ENCODE results near the gene RELL2.

The RELL2 gene

DNA sequence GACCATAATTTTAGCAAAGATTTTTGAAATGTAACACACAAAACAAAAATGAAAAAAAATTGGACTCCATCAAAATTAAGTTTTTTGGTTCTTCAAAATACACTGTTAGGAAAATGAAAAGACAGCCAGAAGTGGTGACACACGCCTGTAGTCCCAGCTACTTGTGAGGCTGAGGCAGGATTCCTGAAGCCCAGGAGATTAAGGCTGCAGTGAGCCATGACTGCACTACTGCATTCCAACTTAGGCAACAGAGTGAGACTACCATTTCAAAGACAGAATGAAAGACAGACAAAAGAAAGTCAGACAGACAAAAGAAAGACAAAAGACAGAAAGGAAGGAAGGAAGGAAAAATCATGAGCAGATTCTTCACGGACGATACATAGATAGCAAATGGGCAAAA is 25.5 kb upstream of the RELL2 start:
- no peak for TF ChIP-seq POLR2A (IDR thresholded peaks at IDR 0.05; ENCODE audit: low read length)
- no peak for TF ChIP-seq GATA1 (IDR thresholded peaks at IDR 0.05; ENCODE audit: low read depth, low read length)
- no peak for DNase-seq

DNA sequence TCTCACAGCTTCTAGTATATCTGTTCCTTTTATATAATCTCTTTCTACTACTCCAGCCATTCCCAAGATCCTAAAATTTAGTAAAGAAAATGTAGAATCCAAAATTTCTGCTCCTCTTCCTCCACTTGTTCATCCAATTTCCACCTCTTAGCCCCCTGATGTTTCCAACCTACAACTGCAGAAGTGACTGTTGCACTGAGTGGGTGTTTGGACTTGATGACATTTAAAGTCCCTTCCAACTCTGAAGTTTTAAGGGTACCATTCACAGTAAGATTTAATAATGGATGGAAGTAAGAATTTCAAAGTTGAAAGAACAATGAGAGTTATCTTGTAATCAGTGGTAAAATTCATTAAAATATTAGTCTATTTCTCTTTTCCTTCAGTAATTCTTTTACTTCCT is 23.5 kb upstream of the RELL2 start:
- DNase-seq = no peak
- TF ChIP-seq GATA1 (IDR thresholded peaks at IDR 0.05; ENCODE audit: low read depth, low read length) = no peak
- TF ChIP-seq POLR2A (IDR thresholded peaks at IDR 0.05; ENCODE audit: low read length) = no peak

DNA sequence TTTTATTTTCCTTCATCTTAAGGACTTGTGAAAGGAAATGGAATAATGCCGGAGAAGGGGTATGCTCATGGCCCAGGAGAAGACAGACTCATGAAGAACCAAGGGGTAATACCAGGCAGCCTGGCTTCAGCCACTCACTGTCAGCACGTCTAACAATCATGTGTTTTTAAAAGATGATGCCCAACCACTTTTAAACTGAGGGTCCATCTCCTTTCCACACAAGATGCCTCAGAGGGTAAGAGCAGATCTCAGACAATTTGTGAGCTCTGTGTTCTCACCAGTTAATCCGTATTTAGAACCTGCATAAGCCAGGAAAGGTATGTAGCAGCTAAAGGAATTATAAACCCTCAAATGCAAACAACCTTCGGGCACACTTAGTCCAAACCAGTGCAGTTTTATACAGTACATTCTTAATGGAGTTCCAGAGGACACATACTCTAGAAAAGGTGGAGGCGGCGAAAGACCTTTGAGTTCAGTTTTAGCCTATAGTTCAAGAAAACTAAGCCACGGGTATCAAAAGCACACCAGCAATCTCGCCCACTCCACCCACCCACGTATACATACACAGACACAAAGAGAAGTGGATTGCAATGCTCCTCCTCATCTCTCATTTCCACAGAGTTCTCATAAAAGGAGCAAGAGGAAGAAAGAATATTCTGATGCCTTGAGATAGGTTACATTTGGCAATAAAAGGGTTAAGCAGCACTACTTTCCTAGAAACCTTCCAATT is 20.6 kb upstream of the RELL2 start:
- TF ChIP-seq GATA1 (IDR thresholded peaks at IDR 0.05; ENCODE audit: low read depth, low read length) = no peak
- TF ChIP-seq POLR2A (IDR thresholded peaks at IDR 0.05; ENCODE audit: low read length) = no peak
- peak in 1 of 2 experiments; percentile 15 for DNase-seq

DNA sequence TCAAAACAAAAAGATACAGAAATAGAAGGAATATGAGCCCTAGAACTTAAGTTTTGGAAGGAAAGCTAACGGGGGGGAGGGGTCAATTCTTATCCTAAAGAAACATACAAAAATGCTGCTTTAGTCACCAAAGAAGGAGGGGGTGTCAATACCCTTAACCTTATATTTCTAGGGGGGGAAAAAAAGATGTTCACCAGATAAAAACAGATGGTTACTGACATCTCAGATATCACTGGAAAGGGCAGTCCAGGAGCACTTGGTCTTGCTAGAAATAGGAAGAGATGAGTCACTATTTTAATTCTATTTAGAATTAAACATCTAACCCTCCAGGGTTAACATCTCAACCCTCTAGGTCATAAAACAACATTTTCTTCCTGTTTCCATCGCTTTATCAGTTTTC is 19.7 kb upstream of the RELL2 start:
- DNase-seq = peak; percentile 59 to 80
- TF ChIP-seq POLR2A (IDR thresholded peaks at IDR 0.05; ENCODE audit: low read length) = no peak
- TF ChIP-seq GATA1 (IDR thresholded peaks at IDR 0.05; ENCODE audit: low read depth, low read length) = no peak

DNA sequence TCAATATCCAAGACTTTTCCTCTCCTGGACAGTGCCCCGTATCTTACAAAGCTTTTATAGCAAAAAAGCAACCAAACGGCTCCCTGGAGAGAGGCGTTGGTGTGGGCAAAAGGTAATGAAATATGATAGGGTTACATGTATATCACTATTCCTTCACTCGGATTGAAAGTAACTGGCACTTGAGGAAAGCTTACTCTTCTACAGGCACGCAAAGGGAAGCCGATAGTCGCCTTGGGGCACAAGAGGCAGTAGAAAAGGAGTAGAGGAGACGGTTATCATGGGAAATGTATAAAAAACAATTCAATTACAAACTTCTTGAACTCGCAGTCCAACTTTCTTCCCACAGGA is 19.1 kb upstream of the RELL2 start:
- TF ChIP-seq POLR2A (IDR thresholded peaks at IDR 0.05; ENCODE audit: low read length) = peak; percentile 9
- TF ChIP-seq GATA1 (IDR thresholded peaks at IDR 0.05; ENCODE audit: low read depth, low read length) = no peak
- peak; percentile 58 to 72 for DNase-seq

DNA sequence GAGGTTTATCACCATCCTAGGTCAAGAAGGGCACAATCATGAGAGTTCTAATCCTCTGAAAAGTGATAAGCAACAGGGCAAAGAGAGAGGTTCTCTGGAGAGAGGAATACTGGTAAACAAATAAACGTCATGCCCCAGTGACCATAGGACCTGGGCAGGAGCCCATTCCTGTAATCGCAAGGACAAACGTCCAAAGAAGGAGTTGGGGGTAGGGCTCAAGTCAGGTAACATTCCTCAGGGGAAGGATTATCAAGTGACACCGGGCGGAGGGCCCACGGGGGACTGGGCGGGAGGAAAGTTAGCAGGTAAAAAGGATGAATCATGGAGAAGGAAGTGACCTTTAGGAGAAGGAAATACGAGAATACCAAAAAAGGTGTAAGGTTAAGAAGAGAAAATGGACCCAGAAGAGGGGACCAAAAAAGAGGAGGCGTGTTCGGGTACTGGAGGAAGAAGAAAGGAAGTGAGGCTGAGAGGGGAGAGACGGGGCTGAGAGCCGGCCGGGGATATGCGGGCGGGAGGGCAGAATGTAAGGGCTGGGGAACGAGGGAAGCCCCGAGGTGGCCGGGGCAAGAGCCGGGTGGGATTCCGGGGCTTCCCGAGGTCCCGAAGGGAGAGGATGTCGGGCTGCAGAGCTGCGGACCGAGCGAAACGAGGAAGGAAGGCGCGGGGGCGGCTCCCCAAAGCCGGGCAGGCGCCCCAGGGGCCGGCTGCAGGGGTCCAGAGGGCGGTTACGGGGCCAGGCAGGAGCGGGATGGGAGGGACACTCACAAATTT is 18.6 kb upstream of the RELL2 start:
- peak; percentile 75 to 82 for DNase-seq
- no peak for TF ChIP-seq GATA1 (IDR thresholded peaks at IDR 0.05; ENCODE audit: low read depth, low read length)

DNA sequence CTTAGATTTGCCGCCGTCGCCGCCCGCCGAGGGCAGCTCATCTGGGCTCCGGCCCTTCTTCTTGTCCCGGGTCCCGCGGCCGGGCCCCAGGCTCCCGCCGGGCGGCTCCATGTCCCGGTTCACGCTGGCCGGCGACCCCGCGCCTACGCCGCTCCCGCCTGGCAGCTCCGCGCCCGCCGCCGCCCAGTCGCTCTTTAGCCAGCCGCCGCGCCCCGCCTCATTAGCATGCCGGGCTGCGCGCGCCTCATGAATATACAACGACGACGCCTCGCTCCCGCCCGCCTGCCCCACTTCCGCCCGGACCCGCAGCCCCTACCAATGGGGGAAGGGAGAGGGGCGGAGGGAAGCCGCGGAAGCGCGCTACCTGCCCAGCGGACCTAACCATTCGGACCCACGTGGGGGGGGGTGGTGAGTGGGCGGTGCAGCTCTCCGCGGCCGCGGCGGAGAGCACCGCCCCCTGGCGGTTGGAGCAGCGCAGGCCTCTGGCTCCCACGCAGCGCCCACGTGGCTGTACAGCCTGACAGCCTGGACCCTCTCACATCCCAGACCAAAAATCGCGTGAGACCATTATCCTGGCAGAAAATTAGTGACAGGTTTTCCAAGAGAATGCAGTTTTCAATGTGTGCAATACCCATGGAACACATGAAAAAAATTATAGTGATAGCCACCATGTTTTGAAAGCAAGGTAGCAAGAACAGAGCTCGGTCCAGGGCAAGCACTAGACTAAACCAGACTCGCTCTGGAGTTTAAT is 17.8 kb upstream of the RELL2 start, which contains the start of gene DIAPH1:
Gene DIAPH1 (minus strand): TSS at position 197 of the 751 bp plus-strand sequence. CDS start 86 bp downstream, at position 111.
- TF ChIP-seq POLR2A (IDR thresholded peaks at IDR 0.05; ENCODE audit: low read length) (peak; percentile 75), GATA1 (IDR thresholded peaks at IDR 0.05; ENCODE audit: low read depth, low read length) (no peak)
- peak; percentile 99 for DNase-seq

DNA sequence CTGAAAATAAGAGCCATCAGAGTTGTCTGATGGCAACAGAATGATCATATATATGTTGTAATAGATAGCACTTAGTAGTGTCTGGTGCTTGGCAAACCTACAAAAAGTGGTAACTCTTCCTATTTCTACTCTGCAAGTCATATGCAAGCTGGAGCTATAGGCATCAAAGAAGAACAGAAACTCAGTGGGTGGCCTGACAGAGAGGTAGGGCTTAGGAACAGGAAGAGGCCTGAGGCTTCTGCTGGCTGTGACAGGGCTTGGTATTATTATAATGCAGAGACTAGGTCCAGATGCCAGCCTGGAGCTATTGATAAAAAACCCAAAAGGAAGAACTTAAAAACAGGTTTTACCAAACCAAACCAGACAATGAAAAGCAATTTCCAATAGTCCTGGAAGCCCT is 13.6 kb upstream of the RELL2 start:
- no peak for DNase-seq
- TF ChIP-seq POLR2A (IDR thresholded peaks at IDR 0.05; ENCODE audit: low read length) (no peak), GATA1 (IDR thresholded peaks at IDR 0.05; ENCODE audit: low read depth, low read length) (no peak)

DNA sequence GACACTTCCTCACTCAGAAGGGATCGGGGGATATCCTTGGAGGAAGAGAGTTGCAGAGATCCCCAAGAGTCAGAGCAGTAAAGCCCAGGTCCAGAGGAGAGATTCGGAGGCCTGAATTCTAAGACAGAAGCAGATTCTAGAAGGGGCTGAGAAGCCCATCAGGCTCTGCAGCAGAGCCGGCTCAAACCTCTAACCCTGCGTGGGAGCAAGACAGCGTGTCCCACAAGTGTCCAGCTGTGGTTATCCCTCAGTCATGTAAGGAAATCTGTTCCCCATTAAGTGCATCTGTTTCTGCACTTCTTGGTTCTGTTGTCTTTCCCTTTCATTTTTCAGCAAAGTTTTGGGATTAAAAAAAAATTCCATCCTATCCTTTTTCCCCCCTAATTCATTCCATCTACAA is 13.2 kb upstream of the RELL2 start:
- DNase-seq = no peak
- TF ChIP-seq POLR2A (IDR thresholded peaks at IDR 0.05; ENCODE audit: low read length) (no peak), GATA1 (IDR thresholded peaks at IDR 0.05; ENCODE audit: low read depth, low read length) (no peak)

DNA sequence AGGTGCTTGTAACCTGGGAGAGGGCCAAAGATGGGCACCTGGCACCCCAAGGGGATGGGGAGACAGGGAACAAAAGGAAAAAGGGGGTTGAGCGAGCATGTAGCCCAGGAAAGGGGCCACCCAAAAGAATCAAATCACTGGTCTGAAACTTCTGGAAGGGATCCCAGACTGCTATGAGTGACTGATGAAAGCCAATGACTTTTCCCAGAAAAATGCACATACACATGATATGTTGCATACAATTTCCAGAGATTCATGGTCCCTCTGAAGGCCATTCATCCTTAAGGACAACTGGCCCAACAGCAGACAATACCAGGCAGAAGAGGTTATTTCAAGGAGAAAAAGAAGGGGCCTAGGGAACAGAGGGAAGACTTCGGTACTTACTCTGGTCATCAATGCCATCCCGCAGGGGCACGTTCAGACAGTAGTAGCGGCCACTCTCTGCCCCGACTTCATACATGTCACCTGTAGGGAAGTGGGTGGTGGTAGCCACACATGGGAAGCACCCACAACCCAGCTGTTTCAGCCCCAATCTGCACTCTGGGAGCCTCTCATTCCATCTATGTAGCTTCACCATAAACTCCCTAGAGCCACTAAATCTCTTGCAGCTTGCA is 8.5 kb upstream of the RELL2 start:
- DNase-seq = no peak
- TF ChIP-seq GATA1 (IDR thresholded peaks at IDR 0.05; ENCODE audit: low read depth, low read length) = no peak
- TF ChIP-seq POLR2A (IDR thresholded peaks at IDR 0.05; ENCODE audit: low read length) = no peak

DNA sequence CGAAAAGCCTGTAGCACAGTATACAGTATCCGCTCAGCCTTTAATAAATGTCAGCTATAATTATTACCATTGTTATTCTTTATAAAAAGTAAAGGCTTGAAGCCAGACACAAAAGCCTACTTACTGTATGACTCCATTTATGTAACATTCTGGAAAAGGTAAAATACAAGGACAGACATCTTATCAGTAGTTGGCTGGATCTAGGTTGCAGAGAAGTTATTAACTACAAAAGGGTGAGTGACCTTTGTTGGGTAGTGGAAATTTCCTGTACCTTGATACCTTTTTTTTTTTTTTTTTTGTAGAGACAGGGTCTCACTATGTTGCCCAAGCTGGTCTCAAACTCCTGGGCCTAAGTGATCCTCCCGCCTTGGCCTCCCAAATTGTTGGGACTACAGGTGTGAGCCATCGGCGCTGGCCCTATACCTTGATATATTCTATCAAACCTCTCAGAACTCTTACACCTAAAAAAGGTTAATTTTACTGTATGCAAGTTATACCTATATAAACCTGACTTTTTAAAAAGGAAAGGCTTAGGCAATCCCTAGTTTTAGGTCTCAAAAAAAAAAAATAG is 6.1 kb upstream of the RELL2 start:
- TF ChIP-seq POLR2A (IDR thresholded peaks at IDR 0.05; ENCODE audit: low read length) (no peak), GATA1 (IDR thresholded peaks at IDR 0.05; ENCODE audit: low read depth, low read length) (no peak)
- DNase-seq = no peak

DNA sequence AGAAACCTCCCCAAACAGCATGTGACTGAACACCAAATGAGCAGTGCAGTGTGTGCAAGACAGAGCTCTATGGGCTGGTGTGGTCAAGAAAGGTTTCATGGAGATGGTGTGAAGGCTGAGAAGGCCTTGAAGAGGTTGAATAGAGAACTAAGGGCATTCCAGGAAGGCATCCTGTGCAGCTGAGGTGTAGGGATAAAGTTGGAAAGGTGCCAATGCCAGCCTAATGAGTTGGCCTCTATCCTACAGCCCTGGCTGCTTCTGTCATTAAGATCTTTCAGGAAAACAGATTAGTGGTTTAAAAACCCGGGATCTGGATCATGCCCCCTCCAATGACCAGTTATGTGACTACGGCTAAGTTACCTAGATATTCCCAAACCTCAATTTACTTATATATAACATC is 4.1 kb upstream of the RELL2 start:
- DNase-seq = peak in 1 of 2 experiments; percentile 20
- TF ChIP-seq POLR2A (IDR thresholded peaks at IDR 0.05; ENCODE audit: low read length) (no peak), GATA1 (IDR thresholded peaks at IDR 0.05; ENCODE audit: low read depth, low read length) (no peak)

DNA sequence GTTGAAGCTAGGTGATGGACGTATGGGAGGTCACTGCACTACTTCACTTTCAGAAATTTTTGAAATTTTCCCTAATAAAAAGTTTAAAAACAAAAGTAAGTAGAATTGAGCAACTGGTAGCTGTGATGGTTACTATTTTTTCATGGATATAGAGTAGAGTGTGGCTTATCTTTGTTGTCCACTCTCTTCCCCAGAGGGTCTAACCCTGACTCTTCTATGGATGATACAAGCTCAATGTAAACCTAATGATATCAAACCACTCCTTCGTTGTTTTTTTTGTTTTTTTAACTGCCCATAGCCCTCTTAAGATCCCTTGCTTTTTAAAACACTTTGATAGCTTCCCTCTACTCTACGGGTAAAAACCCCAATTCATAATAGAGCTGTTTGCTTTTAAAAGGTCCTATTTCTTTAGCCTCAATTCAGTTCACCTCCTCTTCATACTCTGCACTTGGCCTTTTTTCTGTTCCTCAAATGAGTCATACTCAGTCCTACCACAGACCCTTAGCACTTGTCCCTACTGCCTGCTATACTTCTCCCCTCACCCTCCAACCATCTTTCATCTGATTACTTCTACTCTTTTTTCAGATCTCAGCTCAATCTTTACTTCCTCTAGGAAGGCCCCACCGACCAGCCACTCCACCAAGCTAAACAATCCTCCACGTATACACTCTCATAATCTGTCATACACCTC is 2.8 kb upstream of the RELL2 start:
- DNase-seq = peak; percentile 60 to 66

More for the DNA sequence above, 2.8 kb upstream of the RELL2 start:
- TF ChIP-seq GATA1 (IDR thresholded peaks at IDR 0.05; ENCODE audit: low read depth, low read length) (no peak), POLR2A (IDR thresholded peaks at IDR 0.05; ENCODE audit: low read length) (no peak)

Measured in erythroblast (primary cell).